Panc1 (cell line): ENCODE results near the gene PLK5. TPM values are rescaled to one million over a fixed set of nuclear protein-coding genes. Genes with fewer than 3 reads are reported as not detected.

ENCODE experiments used
- ATAC-seq: fragments of 200-7000 bp; cut with Tn5 transposase; 2 replicates; pipeline ENCODE4 v1.9.1; 2020; ENCODE audit warnings: mild to moderate bottlenecking, moderate library complexity
- BruUV-seq: library from RNA; stranded (reverse); fragments of 400-500 nt; replicated peaks from 2 replicates; lab custom pipeline; 2021; lab: Mats Ljungman, UMichigan
- CTCF ChIA-PET: fragments of 300-600 bp; sonication (Branson Sonifier 250); formaldehyde crosslinking; loops from one replicate; lab custom pipeline; 2022; ENCODE audit warnings: antibody characterized with exemption; lab: Charles Lee
- POLR2A ChIA-PET: fragments of 300-600 bp; sonication (Branson Sonifier 250); formaldehyde crosslinking; loops from one replicate; lab custom pipeline; 2022; ENCODE audit warnings: antibody characterized with exemption; lab: Charles Lee
- DNase-seq: peaks from one replicate; pipeline ENCODE4 v3.0.0-alpha.2; 2010; ENCODE audit warnings: low read depth, low spot score
- H3K27ac ChIP-seq: 2 replicates; pipeline ENCODE4 v1.5.1; 2011; ENCODE audit warnings: mild to moderate bottlenecking, low read length, inconsistent platforms
- H3K27me3 ChIP-seq: fragments of 200-500 bp; sonication (Bioruptor generic); 2 replicates; pipeline ENCODE4 v1.6.0; 2014; ENCODE audit warnings: low read length, inconsistent platforms; ENCODE audit not compliant: control insufficient read depth, insufficient read depth
- H3K36me3 ChIP-seq: fragments of 200-500 bp; sonication (Bioruptor generic); 2 replicates; pipeline ENCODE4 v1.5.1; 2014; ENCODE audit warnings: inconsistent platforms, mild to moderate bottlenecking, low read length, moderate library complexity; ENCODE audit not compliant: control insufficient read depth, insufficient read depth
- H3K4me1 ChIP-seq: 2 replicates; pipeline ENCODE4 v1.5.1; 2011; ENCODE audit warnings: inconsistent platforms, mild to moderate bottlenecking, low read length, moderate library complexity; ENCODE audit not compliant: control insufficient read depth, insufficient read depth
- H3K4me3 ChIP-seq, 2 experiments: 2 replicates each; pipeline ENCODE4 v1.5.1; 2011 to 2012; ENCODE audit warnings: low read depth in 2 of 2, low read length in 2 of 2, mild to moderate bottlenecking in 2 of 2, inconsistent platforms in 1 of 2, moderate library complexity in 1 of 2
- H3K9me3 ChIP-seq: fragments of 200-500 bp; sonication (Bioruptor generic); 2 replicates; pipeline ENCODE4 v1.5.1; 2014; ENCODE audit warnings: low read depth, mild to moderate bottlenecking, inconsistent platforms, low read length, moderate library complexity; ENCODE audit not compliant: control insufficient read depth, insufficient read depth
- POLR2AphosphoS5 ChIP-seq: IDR thresholded peaks from 2 replicates; pipeline ENCODE4 v1.6.1; 2012; ENCODE audit warnings: mild to moderate bottlenecking, low read depth, low read length, moderate library complexity
- SIN3A ChIP-seq: IDR thresholded peaks from 2 replicates; pipeline ENCODE4 v1.6.1; 2012; ENCODE audit warnings: low read depth, mild to moderate bottlenecking, low read length, moderate library complexity, borderline replicate concordance; ENCODE audit not compliant: insufficient read depth
- TCF7L2 ChIP-seq: IDR thresholded peaks from 2 replicates; pipeline ENCODE4 v1.6.1; 2011; ENCODE audit warnings: mild to moderate bottlenecking, low read depth, low read length, inconsistent platforms
- in situ Hi-C: cut with HindIII; loops from 2 replicates; pipeline ENCODE4 v1.10.0; 2016; ENCODE audit warnings: low sequenced_read_pairs, low pct_unique_long_range_greater_than_20kb
- intact Hi-C: fragments of 100-400 bp; cut with micrococcal nuclease; formaldehyde crosslinking; loops from one replicate; pipeline ENCODE4 v1.10.0; 2022; ENCODE audit not compliant: unreplicated experiment
- total RNA-seq: library from RNA; stranded (reverse); gene quantifications from one replicate; pipeline ENCODE4 v1.2.1, GENCODE V29; 2021; ENCODE audit not compliant: unreplicated experiment
- TF ChIP-seq, protein P1 (sequence below), 2 experiments: IDR thresholded peaks; 2 replicates each; pipeline ENCODE4 v1.6.1; 2011 to 2012; ENCODE audit warnings: low read depth in 2 of 2, control low read depth in 1 of 2, low read length in 1 of 2, mild to moderate bottlenecking in 1 of 2, moderate library complexity in 1 of 2; ENCODE audit not compliant: insufficient read depth in 1 of 2
- TF ChIP-seq, protein P2 (sequence below): fragments of 450-650 bp; IDR thresholded peaks from 2 replicates; pipeline ENCODE4 v1.5.1; 2017; ENCODE audit warnings: mild to moderate bottlenecking

The PLK5 gene
- total RNA-seq, 1 experiment from 2014 or later: not detected

DNA sequence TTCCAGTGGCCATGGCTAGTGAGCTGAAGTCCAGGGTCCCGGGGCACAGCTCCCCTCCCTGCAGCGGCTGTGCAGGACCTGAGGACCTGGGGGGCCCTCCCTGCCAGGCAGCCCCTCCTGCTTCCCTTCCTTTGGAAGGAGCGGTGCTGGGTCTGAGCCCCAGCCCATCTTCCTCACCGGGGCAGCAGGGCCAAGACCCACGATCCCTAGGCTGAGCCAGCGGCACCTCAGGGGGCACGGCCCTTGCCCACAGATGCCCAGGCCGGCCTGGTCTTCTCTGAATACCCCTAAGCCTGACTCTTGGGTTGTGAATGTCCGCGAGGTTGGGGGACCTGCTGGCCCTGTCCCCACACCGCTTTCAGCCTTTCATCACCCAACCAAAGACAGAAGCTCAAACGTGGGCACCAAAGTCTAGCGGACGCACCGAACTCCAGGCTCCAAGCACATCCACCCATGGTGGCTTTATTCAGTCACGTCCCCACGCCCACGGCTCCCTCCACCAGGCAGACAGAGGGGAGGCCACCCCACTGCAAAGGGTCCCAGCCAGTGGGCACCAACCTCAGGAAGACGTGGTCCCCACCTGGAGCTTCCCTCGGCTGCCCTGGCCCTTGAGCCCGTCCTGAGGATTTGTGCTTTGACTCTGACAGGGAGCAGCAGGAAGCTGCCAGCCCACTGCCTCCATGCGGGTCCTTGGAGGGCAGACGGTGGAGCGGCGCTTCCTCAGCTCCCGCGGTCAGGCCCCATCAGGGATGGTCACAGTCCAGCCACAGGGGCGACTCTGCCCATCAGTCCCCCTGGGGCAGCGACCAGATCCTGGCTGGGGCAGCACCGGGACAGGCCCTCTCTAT is 52.6 kb downstream of the PLK5 start:
- in situ Hi-C loops: no loop called here
- Histone ChIP-seq H3K27me3 (no peaks in the 10 kb centered on the region), H3K36me3 (no peaks in the 10 kb centered on the region), H3K4me3 (no peak overlapping the region), H3K27ac (no peak overlapping the region), H3K4me1 (no peaks in the 10 kb centered on the region), H3K9me3 (no peaks in the 10 kb centered on the region)
- TF ChIP-seq, protein P1, sequence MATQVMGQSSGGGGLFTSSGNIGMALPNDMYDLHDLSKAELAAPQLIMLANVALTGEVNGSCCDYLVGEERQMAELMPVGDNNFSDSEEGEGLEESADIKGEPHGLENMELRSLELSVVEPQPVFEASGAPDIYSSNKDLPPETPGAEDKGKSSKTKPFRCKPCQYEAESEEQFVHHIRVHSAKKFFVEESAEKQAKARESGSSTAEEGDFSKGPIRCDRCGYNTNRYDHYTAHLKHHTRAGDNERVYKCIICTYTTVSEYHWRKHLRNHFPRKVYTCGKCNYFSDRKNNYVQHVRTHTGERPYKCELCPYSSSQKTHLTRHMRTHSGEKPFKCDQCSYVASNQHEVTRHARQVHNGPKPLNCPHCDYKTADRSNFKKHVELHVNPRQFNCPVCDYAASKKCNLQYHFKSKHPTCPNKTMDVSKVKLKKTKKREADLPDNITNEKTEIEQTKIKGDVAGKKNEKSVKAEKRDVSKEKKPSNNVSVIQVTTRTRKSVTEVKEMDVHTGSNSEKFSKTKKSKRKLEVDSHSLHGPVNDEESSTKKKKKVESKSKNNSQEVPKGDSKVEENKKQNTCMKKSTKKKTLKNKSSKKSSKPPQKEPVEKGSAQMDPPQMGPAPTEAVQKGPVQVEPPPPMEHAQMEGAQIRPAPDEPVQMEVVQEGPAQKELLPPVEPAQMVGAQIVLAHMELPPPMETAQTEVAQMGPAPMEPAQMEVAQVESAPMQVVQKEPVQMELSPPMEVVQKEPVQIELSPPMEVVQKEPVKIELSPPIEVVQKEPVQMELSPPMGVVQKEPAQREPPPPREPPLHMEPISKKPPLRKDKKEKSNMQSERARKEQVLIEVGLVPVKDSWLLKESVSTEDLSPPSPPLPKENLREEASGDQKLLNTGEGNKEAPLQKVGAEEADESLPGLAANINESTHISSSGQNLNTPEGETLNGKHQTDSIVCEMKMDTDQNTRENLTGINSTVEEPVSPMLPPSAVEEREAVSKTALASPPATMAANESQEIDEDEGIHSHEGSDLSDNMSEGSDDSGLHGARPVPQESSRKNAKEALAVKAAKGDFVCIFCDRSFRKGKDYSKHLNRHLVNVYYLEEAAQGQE (IDR thresholded peaks at IDR 0.05; ENCODE audit: insufficient read depth in 1 of 2, low read depth in 2 of 2, low read length in 1 of 2): no peak
- no peak for TF ChIP-seq SIN3A
- TF ChIP-seq, protein P2, sequence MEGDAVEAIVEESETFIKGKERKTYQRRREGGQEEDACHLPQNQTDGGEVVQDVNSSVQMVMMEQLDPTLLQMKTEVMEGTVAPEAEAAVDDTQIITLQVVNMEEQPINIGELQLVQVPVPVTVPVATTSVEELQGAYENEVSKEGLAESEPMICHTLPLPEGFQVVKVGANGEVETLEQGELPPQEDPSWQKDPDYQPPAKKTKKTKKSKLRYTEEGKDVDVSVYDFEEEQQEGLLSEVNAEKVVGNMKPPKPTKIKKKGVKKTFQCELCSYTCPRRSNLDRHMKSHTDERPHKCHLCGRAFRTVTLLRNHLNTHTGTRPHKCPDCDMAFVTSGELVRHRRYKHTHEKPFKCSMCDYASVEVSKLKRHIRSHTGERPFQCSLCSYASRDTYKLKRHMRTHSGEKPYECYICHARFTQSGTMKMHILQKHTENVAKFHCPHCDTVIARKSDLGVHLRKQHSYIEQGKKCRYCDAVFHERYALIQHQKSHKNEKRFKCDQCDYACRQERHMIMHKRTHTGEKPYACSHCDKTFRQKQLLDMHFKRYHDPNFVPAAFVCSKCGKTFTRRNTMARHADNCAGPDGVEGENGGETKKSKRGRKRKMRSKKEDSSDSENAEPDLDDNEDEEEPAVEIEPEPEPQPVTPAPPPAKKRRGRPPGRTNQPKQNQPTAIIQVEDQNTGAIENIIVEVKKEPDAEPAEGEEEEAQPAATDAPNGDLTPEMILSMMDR: no peak
- TF ChIP-seq POLR2AphosphoS5: no peak
- TF ChIP-seq TCF7L2: no peak
- no TSS peak for BruUV-seq
- intact Hi-C loops: no loop called here
- ChIA-PET CTCF (interaction anchor here (0.8 kb wide), 1 partner anchor 56 kb away, joined by 3 read pairs; no protein-coding TSS in a partner anchor), POLR2A (interaction anchor here (0.6 kb wide), 1 partner anchor 14 kb away, joined by 3 read pairs; no protein-coding TSS in a partner anchor)
- ATAC-seq: peak; percentile 28; the same call in 1 of the 2 replicates
- DNase-seq: no peak

DNA sequence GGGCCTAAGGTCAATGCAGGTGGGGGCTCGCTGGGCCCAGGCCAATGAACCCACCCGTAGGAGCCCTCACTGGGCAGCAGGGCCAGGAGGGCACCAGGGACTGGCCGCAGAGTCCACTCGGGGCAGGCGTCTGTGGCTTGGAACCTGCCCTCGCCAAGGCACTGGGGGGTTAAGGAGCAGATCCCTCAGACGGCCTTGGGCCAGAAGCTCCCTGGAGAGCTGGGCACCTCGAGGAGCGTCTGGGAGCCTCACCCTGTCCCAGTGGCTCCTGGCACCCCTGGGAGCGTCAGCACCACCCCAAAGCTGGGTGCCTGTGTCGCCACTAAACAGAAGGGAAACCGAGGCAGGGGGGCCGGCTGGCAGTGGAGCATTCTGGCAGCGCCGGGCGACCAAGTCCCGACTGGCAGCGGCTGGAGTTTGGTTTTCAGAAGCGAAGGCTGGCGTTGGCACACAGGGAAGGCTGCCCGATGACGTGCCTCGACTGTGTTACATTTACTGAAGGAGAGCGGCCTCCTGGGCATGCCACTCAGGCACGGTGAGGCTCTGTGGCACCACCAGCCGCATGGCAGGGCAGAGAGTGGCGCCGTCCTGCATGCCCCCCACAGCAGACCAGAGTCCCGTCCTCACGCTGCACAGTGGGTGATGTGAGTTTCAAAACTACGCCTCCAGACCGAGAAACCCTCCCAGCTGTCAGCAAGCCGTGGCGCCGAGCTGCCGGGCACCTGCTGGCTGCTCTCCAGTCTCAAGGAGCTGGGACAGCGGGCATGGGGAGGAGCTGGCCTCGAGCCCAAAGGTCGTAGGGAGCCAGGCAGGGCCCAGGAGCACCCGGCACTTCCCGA is 53.4 kb downstream of the PLK5 start:
- DNase-seq (no peak), ATAC-seq (0 out of 2 replicates have a peak, but pooled peaks have one; percentile 8)
- ChIA-PET POLR2A (no interaction called here), CTCF (no interaction called here)
- H3K4me3 ChIP-seq: no peak overlapping the region
- no peaks in the 10 kb centered on the region for H3K36me3 ChIP-seq
- H3K27ac ChIP-seq: no peak overlapping the region
- in situ Hi-C loops (no loop called here), intact Hi-C loops (no loop called here)
- BruUV-seq: no TSS peak
- H3K27me3 ChIP-seq: no peaks in the 10 kb centered on the region
- TF ChIP-seq, protein P2: no peak
- no peak for TF ChIP-seq SIN3A
- TF ChIP-seq POLR2AphosphoS5: no peak
- no peak for TF ChIP-seq TCF7L2
- TF ChIP-seq, protein P1 (IDR thresholded peaks at IDR 0.05; ENCODE audit: insufficient read depth in 1 of 2, low read depth in 2 of 2, low read length in 1 of 2): no peak
- no peaks in the 10 kb centered on the region for H3K9me3 ChIP-seq
- H3K4me1 ChIP-seq: no peaks in the 10 kb centered on the region
